Measurements from ENCODE around the gene KISS1.

Gene KISS1

GRCh38 chr1:204232526-204232925, 36.2 kb upstream of the KISS1 start:
- H3K79me2 ChIP-seq (ENCODE audit: insufficient read depth, low read length), result no peaks in the 10 kb centered on the region
- no peaks in the 10 kb centered on the region for H3F3A ChIP-seq (ENCODE audit: insufficient read depth, low read length)
- TF ChIP-seq CTCF (IDR thresholded peaks at IDR 0.05; ENCODE audit: low read length), result no peak
- no peak for TF ChIP-seq EZH2 (IDR thresholded peaks at IDR 0.05; ENCODE audit: borderline replicate concordance, low read length)
- no peaks in the 10 kb centered on the region for H3K4me1 ChIP-seq (ENCODE audit: insufficient read depth, low read length, severe bottlenecking)
- no peak overlapping the region for H3K4me3 ChIP-seq (ENCODE audit: low read depth, low read length, poor library complexity, severe bottlenecking)
- no peak overlapping the region for H2AFZ ChIP-seq (ENCODE audit: low read length)
- H3K9me3 ChIP-seq (ENCODE audit: low read length), result no peaks in the 10 kb centered on the region
- H3K9ac ChIP-seq (ENCODE audit: low read length), result no peak overlapping the region
- H3K9me2 ChIP-seq (ENCODE audit: low read depth, low read length), result no peaks in the 10 kb centered on the region
- H3K36me3 ChIP-seq (ENCODE audit: insufficient read depth, low read length), result no peaks in the 10 kb centered on the region
- H4K20me1 ChIP-seq (ENCODE audit: insufficient read depth, low read length), result no peaks in the 10 kb centered on the region
- no peak overlapping the region for H3K27ac ChIP-seq (ENCODE audit: low read depth, low read length, poor library complexity, severe bottlenecking)
- no peaks in the 10 kb centered on the region for H3K27me3 ChIP-seq (ENCODE audit: insufficient read depth, low read length)
- no peak overlapping the region for H3K4me2 ChIP-seq (ENCODE audit: low read length)

GRCh38 chr1:204230211-204230610, 33.9 kb upstream of the KISS1 start:
- Histone ChIP-seq H3K9me2 (ENCODE audit: low read depth, low read length) (no peaks in the 10 kb centered on the region), H3K4me3 (ENCODE audit: low read depth, low read length, poor library complexity, severe bottlenecking) (no peak overlapping the region), H3K79me2 (ENCODE audit: insufficient read depth, low read length) (no peaks in the 10 kb centered on the region), H2AFZ (ENCODE audit: low read length) (no peak overlapping the region), H3K27me3 (ENCODE audit: insufficient read depth, low read length) (0 out of 2 replicates have a peak, but pooled peaks cover 6% of the 10 kb centered on the region), H3K27ac (ENCODE audit: low read depth, low read length, poor library complexity, severe bottlenecking) (no peak overlapping the region), H4K20me1 (ENCODE audit: insufficient read depth, low read length) (no peaks in the 10 kb centered on the region), H3F3A (ENCODE audit: insufficient read depth, low read length) (no peaks in the 10 kb centered on the region), H3K36me3 (ENCODE audit: insufficient read depth, low read length) (no peaks in the 10 kb centered on the region), H3K4me1 (ENCODE audit: insufficient read depth, low read length, severe bottlenecking) (no peaks in the 10 kb centered on the region), H3K9ac (ENCODE audit: low read length) (no peak overlapping the region), H3K9me3 (ENCODE audit: low read length) (no peaks in the 10 kb centered on the region), H3K4me2 (ENCODE audit: low read length) (no peak overlapping the region)
- TF ChIP-seq CTCF (IDR thresholded peaks at IDR 0.05; ENCODE audit: low read length) (no peak), EZH2 (IDR thresholded peaks at IDR 0.05; ENCODE audit: borderline replicate concordance, low read length) (no peak)

- H3K9ac ChIP-seq (ENCODE audit: low read length), result no peak overlapping the region
- H4K20me1 ChIP-seq (ENCODE audit: insufficient read depth, low read length), result no peaks in the 10 kb centered on the region
- H3K27me3 ChIP-seq (ENCODE audit: insufficient read depth, low read length), result 0 out of 2 replicates have a peak, but pooled peaks cover 6% of the 10 kb centered on the region
- no peaks in the 10 kb centered on the region for H3K9me3 ChIP-seq (ENCODE audit: low read length)
- no peaks in the 10 kb centered on the region for H3K36me3 ChIP-seq (ENCODE audit: insufficient read depth, low read length)
- H3K79me2 ChIP-seq (ENCODE audit: insufficient read depth, low read length), result no peaks in the 10 kb centered on the region
- H3F3A ChIP-seq (ENCODE audit: insufficient read depth, low read length), result no peaks in the 10 kb centered on the region
- no peak overlapping the region for H2AFZ ChIP-seq (ENCODE audit: low read length)
- no peak overlapping the region for H3K4me2 ChIP-seq (ENCODE audit: low read length)
- no peaks in the 10 kb centered on the region for H3K4me1 ChIP-seq (ENCODE audit: insufficient read depth, low read length, severe bottlenecking)
- H3K27ac ChIP-seq (ENCODE audit: low read depth, low read length, poor library complexity, severe bottlenecking), result no peak overlapping the region
- H3K9me2 ChIP-seq (ENCODE audit: low read depth, low read length), result no peaks in the 10 kb centered on the region
- no peak overlapping the region for H3K4me3 ChIP-seq (ENCODE audit: low read depth, low read length, poor library complexity, severe bottlenecking)
- no peak for TF ChIP-seq CTCF (IDR thresholded peaks at IDR 0.05; ENCODE audit: low read length)
- no peak for TF ChIP-seq EZH2 (IDR thresholded peaks at IDR 0.05; ENCODE audit: borderline replicate concordance, low read length)
Measured at GRCh38 chr1:204228896-204229295, 32.6 kb upstream of the KISS1 start.

All from OCI-LY1 (cell line).